K562 (cell line): Measurements from ENCODE around the gene SEC23B. TPM values are rescaled to one million over a fixed set of nuclear protein-coding genes. Genes with fewer than 3 reads are reported as not detected.
A peak's percentile ranks its signal among the peaks of the same experiment; 100 is the strongest.

Experiments
- ADNP ChIP-seq: fragments of 200-800 bp; sonication (Bioruptor generic); IDR thresholded peaks from 2 replicates; pipeline ENCODE4 v1.6.1; 2016; ENCODE audit warnings: missing genetic modification characterization, missing compliant biosample characterization
- ARID2 ChIP-seq: fragments of 450-650 bp; IDR thresholded peaks from 2 replicates; pipeline ENCODE4 v1.6.1; 2017; ENCODE audit warnings: antibody characterized with exemption, mild to moderate bottlenecking
- HCFC1 ChIP-seq: IDR thresholded peaks from 2 replicates; pipeline ENCODE4 v1.6.1; 2012; ENCODE audit warnings: low read depth, low read length, improper control_type of control experiment
- HIVEP1 ChIP-seq: fragments of 250-450 bp; sonication (Bioruptor Pico); IDR thresholded peaks from 2 replicates; pipeline ENCODE4 v1.4.0; 2020; ENCODE audit warnings: mild to moderate bottlenecking
- NCOA1 ChIP-seq: fragments of 450-650 bp; IDR thresholded peaks from 2 replicates; pipeline ENCODE4 v1.6.1; 2016; ENCODE audit warnings: low read depth
- THRAP3 ChIP-seq: fragments of 450-650 bp; IDR thresholded peaks from 2 replicates; pipeline ENCODE4 v1.6.1; 2016; ENCODE audit warnings: mild to moderate bottlenecking, inconsistent platforms, borderline replicate concordance
- ZNF174 ChIP-seq: fragments of 250-450 bp; sonication (Bioruptor Pico); IDR thresholded peaks from 2 replicates; pipeline ENCODE4 v1.4.0; 2020; ENCODE audit warnings: mild to moderate bottlenecking
- polyA plus RNA-seq, 8 experiments: library from polyadenylated mRNA; depleted of rRNA in 4 of 8; stranded (reverse) in 5 of 8; unstranded in 3 of 8; fragments of >200 nt; fragmentation: Nextera tagmentation in 2 of 8; fragmentation: Illumina TruSeq in 1 of 8; extraction: Ambion mirVana in 2 of 8; extraction: Trizol in 1 of 8; gene quantifications; 2 replicates each; pipeline versions ENCODE4 v1.2.1 to v1.2.3, GENCODE V29; 2011 to 2014; ENCODE audit warnings: inconsistent platforms in 1 of 8, missing spikeins in 1 of 8
- total RNA-seq, 7 experiments: library from RNA; depleted of rRNA in 6 of 7; stranded (reverse); fragments of >200 nt in 6 of 7; fragmentation: Illumina TruSeq in 2 of 7; extraction: Trizol in 2 of 7; gene quantifications; 2 replicates each; pipeline versions ENCODE4 v1.2.1 to v1.2.3, GENCODE V29; 2011 to 2021; ENCODE audit warnings: low replicate concordance in 1 of 7
- TF ChIP-seq, protein P1 (sequence below), 2 experiments: fragments of 450-650 bp in 1 of 2; sonication (generic) in 1 of 2; formaldehyde crosslinking in 1 of 2; IDR thresholded peaks; 2 replicates each; pipeline versions ENCODE4 v1.7.1 to v1.9.0; 2016 to 2022; ENCODE audit warnings: inconsistent platforms in 1 of 2, mild to moderate bottlenecking in 1 of 2, missing genetic modification reagents in 1 of 2
- TF ChIP-seq, protein P2 (sequence below): fragments of 450-650 bp; IDR thresholded peaks from 2 replicates; pipeline ENCODE4 v1.6.1; 2016; ENCODE audit warnings: borderline replicate concordance

The SEC23B gene
- total and polyA plus RNA-seq, 9 of the 15 experiments (the other 6 are each of a cell fraction or from before 2014, with no cell fraction given), result 31.7 to 70.2 (median 38.5) TPM

DNA sequence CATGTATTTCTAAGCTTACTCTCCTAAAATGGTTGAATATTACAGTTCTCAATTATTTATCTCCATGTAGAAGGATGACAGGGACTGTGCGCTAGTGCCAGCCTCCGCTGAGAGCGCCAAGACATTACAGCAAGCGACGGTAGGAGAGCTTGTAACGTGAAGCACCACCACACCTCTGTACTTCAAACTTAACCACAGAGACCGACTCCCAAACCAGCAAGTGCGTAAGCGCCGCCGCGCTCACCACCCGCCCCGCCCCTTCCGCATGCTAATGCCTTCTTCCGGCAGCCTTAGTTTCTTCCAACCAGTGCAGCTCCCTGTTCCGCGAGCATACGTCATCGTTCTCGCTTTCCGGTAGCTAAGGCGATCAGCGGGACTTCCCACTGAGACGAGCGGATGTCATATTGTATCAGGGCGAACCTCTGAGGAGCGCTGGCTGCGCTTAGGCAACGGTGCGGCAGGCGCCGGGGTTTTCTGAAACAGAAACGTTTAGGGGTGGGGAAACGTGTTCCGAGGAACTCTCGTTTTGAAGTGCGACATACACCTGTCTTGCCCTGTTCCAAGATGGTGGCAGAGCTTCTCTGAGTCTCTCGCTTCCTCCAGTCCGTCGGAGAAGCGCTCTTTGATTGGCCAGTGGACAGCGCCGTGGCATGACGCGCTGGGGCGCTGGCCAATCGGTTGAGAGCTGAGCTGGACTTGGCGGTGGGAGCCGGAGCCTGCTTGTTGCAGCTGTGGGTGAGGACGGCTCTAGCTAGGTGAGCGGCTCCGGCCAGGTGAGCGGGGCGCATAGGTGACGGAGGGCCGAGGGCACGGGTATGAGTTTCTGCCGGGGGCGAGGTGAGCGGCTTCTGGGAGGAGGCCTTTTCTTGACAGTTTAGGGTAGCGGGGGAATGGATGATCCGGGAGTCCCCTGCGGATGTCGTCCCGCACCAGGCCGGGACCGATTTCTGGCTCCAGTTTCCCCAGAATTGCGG, at the start of gene SEC23B (continued):
- TF ChIP-seq, protein P1, sequence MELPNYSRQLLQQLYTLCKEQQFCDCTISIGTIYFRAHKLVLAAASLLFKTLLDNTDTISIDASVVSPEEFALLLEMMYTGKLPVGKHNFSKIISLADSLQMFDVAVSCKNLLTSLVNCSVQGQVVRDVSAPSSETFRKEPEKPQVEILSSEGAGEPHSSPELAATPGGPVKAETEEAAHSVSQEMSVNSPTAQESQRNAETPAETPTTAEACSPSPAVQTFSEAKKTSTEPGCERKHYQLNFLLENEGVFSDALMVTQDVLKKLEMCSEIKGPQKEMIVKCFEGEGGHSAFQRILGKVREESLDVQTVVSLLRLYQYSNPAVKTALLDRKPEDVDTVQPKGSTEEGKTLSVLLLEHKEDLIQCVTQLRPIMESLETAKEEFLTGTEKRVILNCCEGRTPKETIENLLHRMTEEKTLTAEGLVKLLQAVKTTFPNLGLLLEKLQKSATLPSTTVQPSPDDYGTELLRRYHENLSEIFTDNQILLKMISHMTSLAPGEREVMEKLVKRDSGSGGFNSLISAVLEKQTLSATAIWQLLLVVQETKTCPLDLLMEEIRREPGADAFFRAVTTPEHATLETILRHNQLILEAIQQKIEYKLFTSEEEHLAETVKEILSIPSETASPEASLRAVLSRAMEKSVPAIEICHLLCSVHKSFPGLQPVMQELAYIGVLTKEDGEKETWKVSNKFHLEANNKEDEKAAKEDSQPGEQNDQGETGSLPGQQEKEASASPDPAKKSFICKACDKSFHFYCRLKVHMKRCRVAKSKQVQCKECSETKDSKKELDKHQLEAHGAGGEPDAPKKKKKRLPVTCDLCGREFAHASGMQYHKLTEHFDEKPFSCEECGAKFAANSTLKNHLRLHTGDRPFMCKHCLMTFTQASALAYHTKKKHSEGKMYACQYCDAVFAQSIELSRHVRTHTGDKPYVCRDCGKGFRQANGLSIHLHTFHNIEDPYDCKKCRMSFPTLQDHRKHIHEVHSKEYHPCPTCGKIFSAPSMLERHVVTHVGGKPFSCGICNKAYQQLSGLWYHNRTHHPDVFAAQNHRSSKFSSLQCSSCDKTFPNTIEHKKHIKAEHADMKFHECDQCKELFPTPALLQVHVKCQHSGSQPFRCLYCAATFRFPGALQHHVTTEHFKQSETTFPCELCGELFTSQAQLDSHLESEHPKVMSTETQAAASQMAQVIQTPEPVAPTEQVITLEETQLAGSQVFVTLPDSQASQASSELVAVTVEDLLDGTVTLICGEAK (IDR thresholded peaks at IDR 0.05), result peak; percentile 84
- TF ChIP-seq, protein P1 (CRISPR knock-in tag; IDR thresholded peaks at IDR 0.05), result no peak
- TF ChIP-seq NCOA1 (peak; percentile 55; the same call in 1 of the 2 replicates), ZNF174 (no peak), ADNP (tag) (no peak), THRAP3 (no peak), HCFC1 (peak; percentile 66), ARID2 (no peak), HIVEP1 (CRISPR knock-in tag) (no peak)
- TF ChIP-seq, protein P2, sequence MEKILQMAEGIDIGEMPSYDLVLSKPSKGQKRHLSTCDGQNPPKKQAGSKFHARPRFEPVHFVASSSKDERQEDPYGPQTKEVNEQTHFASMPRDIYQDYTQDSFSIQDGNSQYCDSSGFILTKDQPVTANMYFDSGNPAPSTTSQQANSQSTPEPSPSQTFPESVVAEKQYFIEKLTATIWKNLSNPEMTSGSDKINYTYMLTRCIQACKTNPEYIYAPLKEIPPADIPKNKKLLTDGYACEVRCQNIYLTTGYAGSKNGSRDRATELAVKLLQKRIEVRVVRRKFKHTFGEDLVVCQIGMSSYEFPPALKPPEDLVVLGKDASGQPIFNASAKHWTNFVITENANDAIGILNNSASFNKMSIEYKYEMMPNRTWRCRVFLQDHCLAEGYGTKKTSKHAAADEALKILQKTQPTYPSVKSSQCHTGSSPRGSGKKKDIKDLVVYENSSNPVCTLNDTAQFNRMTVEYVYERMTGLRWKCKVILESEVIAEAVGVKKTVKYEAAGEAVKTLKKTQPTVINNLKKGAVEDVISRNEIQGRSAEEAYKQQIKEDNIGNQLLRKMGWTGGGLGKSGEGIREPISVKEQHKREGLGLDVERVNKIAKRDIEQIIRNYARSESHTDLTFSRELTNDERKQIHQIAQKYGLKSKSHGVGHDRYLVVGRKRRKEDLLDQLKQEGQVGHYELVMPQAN, result peak; percentile 40; the same call in 1 of the 2 replicates
